HEK293T (cell line): Measurements from ENCODE around the gene CASTOR2.

ENCODE experiments used
- ARNT ChIP-seq: fragments of 450-650 bp; IDR thresholded peaks from 2 replicates; pipeline ENCODE4 v1.6.1; 2017; ENCODE audit warnings: mild to moderate bottlenecking
- FOXA1 ChIP-seq: fragments of 450-650 bp; IDR thresholded peaks from 2 replicates; pipeline ENCODE4 v1.6.1; 2016; ENCODE audit warnings: mild to moderate bottlenecking
- FOXK2 ChIP-seq: fragments of 450-650 bp; IDR thresholded peaks from 2 replicates; pipeline ENCODE4 v1.6.1; 2016; ENCODE audit warnings: mild to moderate bottlenecking
- HDGF ChIP-seq: fragments of 450-650 bp; IDR thresholded peaks from 2 replicates; pipeline ENCODE4 v1.6.1; 2017; ENCODE audit warnings: antibody characterized with exemption, borderline replicate concordance
- L3MBTL2 ChIP-seq: fragments of 450-650 bp; conservative IDR thresholded peaks from 2 replicates; pipeline ENCODE4 v1.6.1; 2016; ENCODE audit warnings: mild to moderate bottlenecking
- LEF1 ChIP-seq: fragments of 450-650 bp; IDR thresholded peaks from 2 replicates; pipeline ENCODE4 v1.6.1; 2017; ENCODE audit warnings: mild to moderate bottlenecking, borderline replicate concordance
- SP1 ChIP-seq: fragments of 450-650 bp; IDR thresholded peaks from 2 replicates; pipeline ENCODE4 v1.6.1; 2017
- SUZ12 ChIP-seq: fragments of 450-650 bp; IDR thresholded peaks from 2 replicates; pipeline ENCODE4 v1.6.1; 2016; ENCODE audit warnings: mild to moderate bottlenecking
- TARDBP ChIP-seq: fragments of 450-650 bp; IDR thresholded peaks from 2 replicates; pipeline ENCODE4 v1.6.1; 2016
- ZNF384 ChIP-seq: fragments of 450-650 bp; IDR thresholded peaks from 2 replicates; pipeline ENCODE4 v1.6.1; 2016
- TF ChIP-seq, protein P1 (sequence below): fragments of 450-650 bp; IDR thresholded peaks from 2 replicates; pipeline ENCODE4 v1.6.1; 2016

DNA sequence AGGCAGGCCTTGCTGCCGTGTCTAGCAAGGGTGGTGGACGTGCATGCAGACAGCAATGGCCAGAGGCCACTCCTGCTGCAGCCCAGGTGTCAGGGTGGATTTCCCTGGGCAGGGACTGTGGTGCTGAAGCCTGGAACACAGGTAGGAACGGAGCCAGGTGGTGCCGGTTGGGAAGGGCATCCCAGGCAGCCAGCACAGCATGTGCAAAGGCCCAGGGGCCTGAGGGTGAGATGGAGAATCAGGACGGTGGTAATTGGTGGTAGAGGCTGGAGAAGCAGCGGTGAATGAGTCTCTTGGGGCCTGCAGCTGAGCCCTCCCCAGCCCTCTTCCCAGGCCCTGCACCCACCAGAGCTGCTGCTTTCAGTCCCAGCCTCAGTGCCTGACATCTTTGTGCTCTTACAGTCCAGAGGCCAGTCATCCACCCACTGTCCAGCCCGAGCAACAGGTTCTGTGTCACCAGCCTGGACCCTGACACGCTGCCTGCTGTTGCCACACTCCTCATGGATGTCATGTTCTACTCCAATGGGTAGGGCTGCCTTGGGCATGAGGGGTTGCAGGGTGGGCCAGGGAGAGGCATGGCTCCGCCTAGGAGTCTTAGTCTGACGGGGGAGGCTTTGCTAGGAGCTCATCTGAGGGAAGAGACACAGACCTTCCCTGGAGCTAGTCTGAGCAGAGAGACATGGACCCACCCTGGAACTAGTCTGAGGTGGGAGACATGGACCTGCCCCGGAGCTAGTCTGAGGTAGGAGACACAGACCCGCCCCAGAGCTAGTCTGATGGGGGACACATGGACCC lies 54.3 kb downstream of the CASTOR2 start:
- TF ChIP-seq, protein P1, sequence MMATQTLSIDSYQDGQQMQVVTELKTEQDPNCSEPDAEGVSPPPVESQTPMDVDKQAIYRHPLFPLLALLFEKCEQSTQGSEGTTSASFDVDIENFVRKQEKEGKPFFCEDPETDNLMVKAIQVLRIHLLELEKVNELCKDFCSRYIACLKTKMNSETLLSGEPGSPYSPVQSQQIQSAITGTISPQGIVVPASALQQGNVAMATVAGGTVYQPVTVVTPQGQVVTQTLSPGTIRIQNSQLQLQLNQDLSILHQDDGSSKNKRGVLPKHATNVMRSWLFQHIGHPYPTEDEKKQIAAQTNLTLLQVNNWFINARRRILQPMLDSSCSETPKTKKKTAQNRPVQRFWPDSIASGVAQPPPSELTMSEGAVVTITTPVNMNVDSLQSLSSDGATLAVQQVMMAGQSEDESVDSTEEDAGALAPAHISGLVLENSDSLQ = no peak
- TF ChIP-seq L3MBTL2 (no peak), FOXK2 (no peak), HDGF (no peak), FOXA1 (no peak), SP1 (no peak), SUZ12 (no peak), ARNT (no peak), ZNF384 (no peak), TARDBP (no peak), LEF1 (no peak)
